Urothelium cell line (cell line): ENCODE data around the gene HADHA.

Source experiments
- DNase-seq: peaks from one replicate; pipeline ENCODE4 v3.0.0; 2011; ENCODE audit warnings: low spot score, mixed read lengths
- FAIRE-seq: peaks from 2 replicates; lab custom pipeline; 2011; peaks lifted over from hg19 to GRCh38; lab: Jason Lieb, UNC

The HADHA gene

GRCh38 chr2:26195040-26195984 is 49.1 kb downstream of the HADHA start:
- DNase-seq (no peak), FAIRE-seq (no peak)

GRCh38 chr2:26193578-26194231 is 50.7 kb downstream of the HADHA start:
- FAIRE-seq (no peak), DNase-seq (no peak)

GRCh38 chr2:26191316-26192159 is 52.9 kb downstream of the HADHA start:
- FAIRE-seq = peak; percentile 46
- DNase-seq = no peak

GRCh38 chr2:26190369-26190768 is 54.1 kb downstream of the HADHA start:
- no peak for FAIRE-seq
- no peak for DNase-seq

GRCh38 chr2:26189751-26190150 is 54.7 kb downstream of the HADHA start:
- DNase-seq = no peak
- FAIRE-seq = no peak

GRCh38 chr2:26189123-26189522 is 55.3 kb downstream of the HADHA start:
- DNase-seq (no peak), FAIRE-seq (no peak)

GRCh38 chr2:26187537-26188104 is 56.8 kb downstream of the HADHA start:
- FAIRE-seq (no peak), DNase-seq (no peak)

GRCh38 chr2:26187114-26187513 is 57.3 kb downstream of the HADHA start:
- FAIRE-seq = no peak
- DNase-seq = no peak

- DNase-seq (no peak), FAIRE-seq (peak; percentile 32)
Measured at GRCh38 chr2:26185954-26186770, 58.3 kb downstream of the HADHA start.

- DNase-seq = no peak
Measured at GRCh38 chr2:26185304-26185928, 59.0 kb downstream of the HADHA start.

GRCh38 chr2:26184555-26185303 is 59.7 kb downstream of the HADHA start:
- FAIRE-seq (no peak), DNase-seq (no peak)

More at GRCh38 chr2:26185304-26185928, 59.0 kb downstream of the HADHA start:
- FAIRE-seq = no peak

- DNase-seq (no peak), FAIRE-seq (no peak)
Measured at GRCh38 chr2:26184121-26184520, 60.3 kb downstream of the HADHA start.

GRCh38 chr2:26182887-26183630 is 61.4 kb downstream of the HADHA start:
- no peak for DNase-seq
- FAIRE-seq = no peak

- no peak for DNase-seq
- no peak for FAIRE-seq
Measured at GRCh38 chr2:26182441-26182840, 62.0 kb downstream of the HADHA start.

GRCh38 chr2:26179446-26179913 is 65.0 kb downstream of the HADHA start:
- FAIRE-seq (peak; percentile 48), DNase-seq (no peak)

- DNase-seq (no peak), FAIRE-seq (no peak)
Measured at GRCh38 chr2:26178746-26179436, 65.5 kb downstream of the HADHA start.

GRCh38 chr2:26178246-26178645 is 66.2 kb downstream of the HADHA start:
- FAIRE-seq (no peak), DNase-seq (no peak)
